ENCODE results near the gene ZNF281. TPM values are rescaled to one million over a fixed set of nuclear protein-coding genes. Genes with fewer than 3 reads are reported as not detected.
"Not testable (repeated sequence)": the region's sequence is repeated elsewhere in the genome, so short reads cannot be mapped to it uniquely, and the experiment has no call there.

The ZNF281 gene
- total RNA-seq, 1 experiment from 2014 or later, result 17.3 TPM

DNA sequence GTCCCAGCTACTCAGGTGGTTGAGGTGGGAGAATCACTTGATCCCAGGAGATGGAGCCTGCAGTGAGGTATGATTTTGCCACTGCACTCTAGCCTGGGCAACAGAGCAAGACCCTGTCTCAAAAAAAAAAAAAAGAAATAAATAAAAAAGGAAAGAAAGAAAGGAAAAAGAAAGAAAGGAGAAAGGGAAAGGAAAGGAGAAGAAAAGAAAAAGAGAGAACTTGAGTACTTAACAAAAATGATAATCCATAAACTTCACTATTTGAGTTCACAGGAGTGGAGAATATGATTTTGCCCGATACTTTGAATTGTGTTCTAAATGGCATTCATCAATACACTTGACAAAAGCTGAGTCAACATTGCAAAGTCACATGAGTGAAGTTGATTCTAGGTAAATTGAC lies 23.8 kb upstream of the ZNF281 start:
- DNase-seq (ENCODE audit: low read depth), result no peak
- in situ Hi-C loops (cut with HindIII; ENCODE audit: low pct_unique_long_range_greater_than_20kb, low sequenced_read_pairs), result no loop called here

DNA sequence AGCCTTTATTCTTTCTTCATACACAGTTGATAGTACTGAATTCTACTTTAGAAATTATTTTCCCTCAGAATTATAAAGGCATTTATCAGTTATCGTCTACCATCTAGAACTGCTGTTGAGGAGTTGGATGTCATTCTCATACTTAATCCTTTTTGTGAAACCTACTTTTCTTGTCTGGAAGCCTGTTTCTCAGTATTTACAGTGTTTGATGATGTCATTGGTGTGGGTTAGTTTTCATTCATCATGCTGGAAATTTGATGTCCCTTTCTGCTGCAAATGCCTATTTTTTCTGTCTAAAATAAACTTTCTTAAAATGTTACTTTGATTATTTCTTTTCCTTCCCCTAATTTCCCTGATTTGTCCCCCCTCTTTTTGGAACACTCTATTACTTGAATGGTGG lies 22.8 kb upstream of the ZNF281 start:
- in situ Hi-C loops (cut with HindIII; ENCODE audit: low pct_unique_long_range_greater_than_20kb, low sequenced_read_pairs), result no loop called here
- no peak for DNase-seq (ENCODE audit: low read depth)

DNA sequence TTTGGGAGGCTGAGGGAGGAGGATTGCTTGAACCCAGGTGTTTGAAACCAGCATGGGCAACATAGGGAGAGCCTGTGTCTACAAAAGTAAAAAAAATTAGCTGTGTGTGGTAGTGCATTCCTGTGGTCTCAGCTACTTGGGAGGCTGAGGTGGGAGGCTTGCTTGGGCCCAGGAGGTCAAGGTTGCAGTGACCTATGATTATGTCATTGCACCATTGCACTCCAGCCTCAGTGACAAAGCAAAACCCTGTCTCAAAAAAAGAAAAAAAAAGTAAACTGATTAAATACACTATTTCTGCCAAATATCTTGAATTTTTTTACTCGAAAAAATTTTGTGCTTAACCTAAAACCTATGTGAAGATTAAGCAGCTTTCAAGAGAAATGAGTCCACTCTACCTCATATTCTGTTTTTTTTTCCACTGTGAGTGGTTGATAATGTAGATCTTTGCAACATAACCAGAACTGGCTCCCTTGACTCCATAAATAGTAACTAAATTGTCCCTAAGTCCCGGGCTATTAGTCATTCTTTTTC lies 19.4 kb upstream of the ZNF281 start:
- peak; percentile 38 for DNase-seq (ENCODE audit: low read depth)
- in situ Hi-C loops (cut with HindIII; ENCODE audit: low pct_unique_long_range_greater_than_20kb, low sequenced_read_pairs), result no loop called here

GRCh38 chr1:200428482-200429205 lies 18.8 kb upstream of the ZNF281 start:
- no peak for DNase-seq (ENCODE audit: low read depth)
- in situ Hi-C loops (cut with HindIII; ENCODE audit: low pct_unique_long_range_greater_than_20kb, low sequenced_read_pairs), result no loop called here

- in situ Hi-C loops (cut with HindIII; ENCODE audit: low pct_unique_long_range_greater_than_20kb, low sequenced_read_pairs), result no loop called here
Observed at GRCh38 chr1:200427744-200428143, 17.9 kb upstream of the ZNF281 start.

DNA sequence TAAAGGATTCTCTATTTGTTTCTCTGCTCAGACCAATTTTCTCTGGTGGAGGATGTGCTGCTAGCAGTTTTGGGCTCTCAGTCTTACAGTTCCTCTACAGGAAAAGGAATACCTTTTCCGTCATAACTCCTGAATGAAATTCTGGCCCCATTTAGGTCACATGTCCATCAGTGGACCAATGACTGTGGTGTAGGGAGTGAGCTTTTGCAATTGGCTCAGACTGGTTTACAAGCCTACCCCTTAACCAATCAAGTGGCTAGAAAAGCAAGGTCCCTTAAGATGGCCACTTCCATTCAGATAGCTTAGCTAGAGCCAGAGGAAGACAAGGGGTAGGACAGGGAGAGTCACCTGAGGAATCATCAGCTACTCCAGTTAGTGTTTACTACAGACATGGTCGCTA lies 16.4 kb upstream of the ZNF281 start:
- DNase-seq (ENCODE audit: low read depth), result no peak
- in situ Hi-C loops (cut with HindIII; ENCODE audit: low pct_unique_long_range_greater_than_20kb, low sequenced_read_pairs), result no loop called here

More at GRCh38 chr1:200427744-200428143, 17.9 kb upstream of the ZNF281 start:
- DNase-seq (ENCODE audit: low read depth), result no peak

- in situ Hi-C loops (cut with HindIII; ENCODE audit: low pct_unique_long_range_greater_than_20kb, low sequenced_read_pairs), result no loop called here
- DNase-seq (ENCODE audit: low read depth), result no peak
Observed at GRCh38 chr1:200423235-200423634, 13.4 kb upstream of the ZNF281 start.

DNA sequence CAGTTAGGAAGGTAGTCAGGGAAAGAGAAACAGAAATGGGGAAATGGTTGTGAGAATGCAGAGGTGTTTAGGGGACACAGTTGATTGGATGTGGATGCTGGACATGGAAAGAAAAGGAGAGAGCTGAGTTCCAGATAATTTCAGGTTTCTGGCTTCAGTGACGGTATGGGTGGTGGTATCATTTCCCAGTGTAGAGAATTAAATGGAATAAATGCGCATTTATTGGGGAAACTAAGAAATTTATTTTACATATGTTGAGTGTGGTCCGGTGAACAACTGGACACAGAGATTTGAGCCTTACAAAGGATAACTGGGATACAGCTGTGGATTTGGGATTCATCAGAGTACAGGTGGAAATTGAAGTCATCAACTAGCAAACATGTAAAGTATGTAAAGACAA lies 12.4 kb upstream of the ZNF281 start:
- DNase-seq (ENCODE audit: low read depth), result no peak
- in situ Hi-C loops (cut with HindIII; ENCODE audit: low pct_unique_long_range_greater_than_20kb, low sequenced_read_pairs), result no loop called here

DNA sequence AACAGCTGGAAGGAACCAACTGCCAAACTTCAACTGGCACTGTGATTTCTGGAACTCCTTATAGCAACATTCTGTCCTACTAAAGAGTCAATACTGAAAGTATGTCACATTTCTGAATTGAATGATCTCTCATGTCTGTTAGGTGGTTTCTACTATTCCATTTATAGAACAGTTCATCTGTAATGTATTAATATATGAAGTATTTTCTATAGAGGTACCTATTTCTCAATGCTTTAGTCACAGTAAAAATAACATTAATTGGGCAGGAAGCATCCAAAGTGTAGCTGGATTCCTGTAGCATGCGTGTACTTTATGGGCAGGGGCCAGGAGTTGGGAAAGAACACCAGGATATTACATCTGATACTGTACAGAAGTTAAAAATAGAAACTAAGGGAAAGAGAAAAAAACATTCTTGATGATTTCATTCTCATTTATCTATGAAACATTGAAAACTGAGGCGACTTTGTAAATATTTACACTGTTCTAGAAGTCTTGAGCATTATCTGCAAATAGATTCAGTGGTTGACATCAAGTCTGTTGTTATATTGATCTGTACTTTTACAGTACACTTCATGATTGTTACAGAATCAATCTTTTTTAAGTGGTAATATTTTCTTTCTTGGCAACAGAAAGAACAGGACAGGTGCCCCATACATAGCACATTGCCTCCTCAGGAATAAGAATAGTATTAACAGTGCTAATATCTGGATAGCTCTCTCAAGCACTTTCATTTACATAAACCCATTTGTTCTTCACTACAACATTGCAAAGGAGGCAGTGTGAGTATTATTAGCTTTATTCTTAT lies 6.2 kb upstream of the ZNF281 start:
- peak; percentile 65 for DNase-seq (ENCODE audit: low read depth)
- in situ Hi-C loops (cut with HindIII; ENCODE audit: low pct_unique_long_range_greater_than_20kb, low sequenced_read_pairs), result no loop called here

- in situ Hi-C loops (cut with HindIII; ENCODE audit: low pct_unique_long_range_greater_than_20kb, low sequenced_read_pairs), result no loop called here
- no peak for DNase-seq (ENCODE audit: low read depth)
Observed at GRCh38 chr1:200415227-200415626, 5.4 kb upstream of the ZNF281 start.

DNA sequence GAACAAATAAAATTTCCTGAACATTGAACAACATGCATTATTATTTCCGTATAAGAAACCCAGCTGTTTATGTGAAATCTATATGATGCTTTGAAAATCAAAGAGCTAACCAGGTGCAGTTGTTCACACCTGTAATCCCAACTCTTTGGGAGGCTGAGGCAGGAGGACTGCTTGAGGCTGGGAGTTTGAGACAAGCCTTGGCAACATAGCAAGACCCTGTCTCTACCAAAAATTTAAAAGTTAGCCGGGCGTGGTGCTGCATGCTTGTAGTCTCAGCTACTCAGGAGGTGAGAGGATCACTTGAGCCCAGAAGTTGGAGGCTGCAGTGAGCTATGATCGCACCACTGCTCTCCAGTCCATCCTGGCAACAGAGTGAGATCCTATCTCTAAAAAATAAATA lies 4.8 kb upstream of the ZNF281 start:
- in situ Hi-C loops (cut with HindIII; ENCODE audit: low pct_unique_long_range_greater_than_20kb, low sequenced_read_pairs), result no loop called here
- DNase-seq (ENCODE audit: low read depth), result no peak

DNA sequence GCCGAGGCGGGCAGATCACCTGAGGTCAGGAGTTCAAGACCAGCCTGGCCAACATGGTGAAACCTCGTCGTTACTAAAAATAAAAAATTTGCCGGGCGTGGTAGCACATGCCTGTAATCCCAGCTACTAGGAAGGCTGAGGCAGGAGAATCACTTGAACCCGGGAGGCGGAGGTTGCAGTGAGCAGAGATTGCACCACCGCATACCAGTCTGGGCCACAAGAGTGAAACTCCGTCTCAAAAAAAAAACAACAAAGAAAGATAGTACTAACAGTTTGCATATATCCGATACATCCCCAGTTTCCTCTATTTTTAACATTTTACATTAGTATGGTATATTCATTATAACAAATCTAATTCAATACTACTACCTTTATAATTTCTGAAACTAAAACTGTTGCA lies 3.9 kb upstream of the ZNF281 start:
- DNase-seq (ENCODE audit: low read depth); in situ Hi-C loops (cut with HindIII; ENCODE audit: low pct_unique_long_range_greater_than_20kb, low sequenced_read_pairs): not testable (repeated sequence)

DNA sequence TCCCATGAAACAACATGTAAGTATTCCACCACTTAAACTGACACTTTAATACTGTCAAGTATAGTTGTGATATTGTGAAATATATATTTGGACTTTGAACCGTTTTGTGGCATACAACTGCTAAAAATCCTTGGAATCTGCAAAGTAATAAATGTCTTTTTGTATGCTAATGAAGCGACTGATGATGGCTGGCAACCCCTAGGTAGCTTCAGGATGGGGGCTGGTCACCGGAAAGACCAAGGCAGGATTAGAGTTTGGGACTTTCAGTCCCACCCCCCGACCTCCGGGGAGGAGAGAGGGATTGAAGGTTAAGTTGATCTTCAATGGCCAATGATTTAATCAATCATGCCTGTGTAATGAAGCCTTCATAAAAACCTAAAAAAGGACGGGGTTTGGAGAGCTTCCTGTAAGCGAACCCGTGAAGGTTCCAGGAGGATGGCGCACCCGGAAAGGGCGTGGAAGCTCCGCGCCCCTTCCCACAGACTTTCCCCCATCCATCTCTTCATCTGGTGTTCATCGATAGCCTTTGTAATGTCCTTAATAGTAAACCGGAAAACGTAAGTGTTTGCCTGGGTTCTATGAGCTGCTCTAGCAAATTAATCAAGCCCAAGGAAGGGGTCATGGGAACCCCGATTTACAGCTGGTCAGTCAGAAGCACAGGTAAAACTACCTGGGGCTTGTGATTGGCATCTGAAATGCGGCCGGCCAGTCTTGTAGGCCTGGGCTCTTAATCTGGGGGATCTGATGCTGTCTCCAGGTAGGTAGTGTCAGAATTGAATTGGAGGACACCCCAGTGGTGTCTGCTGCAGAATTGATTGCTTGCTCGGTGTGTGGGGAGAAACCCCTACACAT lies 1.8 kb upstream of the ZNF281 start:
- in situ Hi-C loops (cut with HindIII; ENCODE audit: low pct_unique_long_range_greater_than_20kb, low sequenced_read_pairs), result no loop called here
- no peak for DNase-seq (ENCODE audit: low read depth)

GRCh38 chr1:200410566-200410878 lies 686 bp upstream of the ZNF281 start:
- in situ Hi-C loops (cut with HindIII; ENCODE audit: low pct_unique_long_range_greater_than_20kb, low sequenced_read_pairs), result no loop called here
- DNase-seq (ENCODE audit: low read depth), result peak; percentile 30

DNA sequence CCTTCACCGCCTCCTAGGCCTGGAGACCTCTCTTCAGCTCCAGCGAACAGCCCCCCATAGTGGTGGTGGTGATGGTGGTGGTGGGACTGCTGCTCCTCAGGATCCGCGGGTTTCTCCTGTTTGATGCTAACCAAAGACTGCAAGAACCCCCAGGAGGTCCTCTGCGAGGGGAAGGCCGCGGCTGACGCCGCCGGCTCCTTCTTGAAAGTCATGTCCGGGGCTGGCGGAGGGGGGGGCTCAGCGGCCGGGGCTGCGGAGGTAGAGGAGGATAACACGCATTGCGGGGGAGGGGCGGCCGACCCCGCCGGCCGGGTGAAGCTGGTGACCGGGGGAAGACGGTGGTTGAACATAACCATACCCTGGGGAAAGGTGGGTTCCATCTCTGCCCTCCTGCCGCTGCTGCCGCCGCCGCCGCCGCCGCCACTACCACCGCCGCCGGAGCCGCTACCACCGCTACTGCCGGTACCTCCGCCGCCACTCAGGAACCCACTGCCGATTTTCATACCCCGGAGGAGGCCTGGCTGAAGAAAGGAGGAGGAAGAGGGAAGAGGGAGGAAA lies 554 bp downstream of the ZNF281 start:
- in situ Hi-C loops (cut with HindIII; ENCODE audit: low pct_unique_long_range_greater_than_20kb, low sequenced_read_pairs), result no loop called here
- no peak for DNase-seq (ENCODE audit: low read depth)

GRCh38 chr1:200406161-200406797 lies 3.6 kb downstream of the ZNF281 start:
- no peak for DNase-seq (ENCODE audit: low read depth)
- in situ Hi-C loops (cut with HindIII; ENCODE audit: low pct_unique_long_range_greater_than_20kb, low sequenced_read_pairs), result no loop called here

DNA sequence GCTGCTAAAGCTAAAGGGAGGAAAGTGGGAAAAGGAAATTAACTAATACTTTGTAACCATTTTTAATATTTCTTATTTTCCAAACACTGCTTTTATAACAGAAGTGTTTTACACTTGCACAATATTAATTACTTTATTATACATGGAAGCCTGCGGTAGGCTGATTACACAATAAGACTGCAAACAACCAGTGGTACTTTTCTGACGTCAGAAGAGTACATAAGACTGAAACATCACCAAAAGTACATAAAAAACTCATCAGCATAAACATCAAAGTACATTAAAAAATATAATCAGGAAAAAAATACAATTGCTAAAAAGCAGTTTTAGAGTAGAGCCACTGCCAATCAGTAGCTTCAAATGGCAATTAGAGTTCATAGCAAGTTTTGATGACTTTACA lies 4.6 kb downstream of the ZNF281 start:
- in situ Hi-C loops (cut with HindIII; ENCODE audit: low pct_unique_long_range_greater_than_20kb, low sequenced_read_pairs), result no loop called here
- no peak for DNase-seq (ENCODE audit: low read depth)

DNA sequence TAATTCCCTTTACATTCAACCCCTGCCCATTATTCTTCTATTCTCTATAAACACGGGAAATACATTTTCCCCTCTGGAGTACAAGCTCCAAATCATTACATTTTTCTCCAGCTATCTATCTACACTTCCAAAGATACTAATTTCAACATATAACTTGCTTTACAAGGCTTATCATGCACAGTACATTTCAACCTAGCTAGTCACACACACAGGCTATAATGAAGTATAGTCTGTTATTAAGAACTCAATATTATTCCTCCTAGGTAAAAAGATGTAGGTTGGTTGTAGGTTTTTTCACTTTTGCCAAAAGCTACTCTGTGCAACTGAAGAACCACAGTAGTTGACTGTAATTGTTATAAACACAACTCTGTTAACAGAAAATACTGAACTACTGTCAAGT lies 8.1 kb downstream of the ZNF281 start:
- in situ Hi-C loops (cut with HindIII; ENCODE audit: low pct_unique_long_range_greater_than_20kb, low sequenced_read_pairs), result no loop called here
- DNase-seq (ENCODE audit: low read depth), result no peak

All from Caki2 (cell line).